GM12878 (cell line): Measurements from ENCODE around the gene ANKRD44.

Experiments
- BMI1 ChIP-seq: fragments of 450-650 bp; IDR thresholded peaks from 2 replicates; pipeline ENCODE4 v1.6.1; 2016; ENCODE audit warnings: mild to moderate bottlenecking, moderate library complexity, borderline replicate concordance
- CHD2 ChIP-seq: IDR thresholded peaks from 2 replicates; pipeline ENCODE4 v1.6.1; 2011; ENCODE audit warnings: low read depth, low read length, improper control_type of control experiment, borderline replicate concordance
- DPF2 ChIP-seq: fragments of 450-650 bp; IDR thresholded peaks from 2 replicates; pipeline ENCODE4 v1.6.1; 2017; ENCODE audit warnings: mild to moderate bottlenecking
- ETV6 ChIP-seq, 2 experiments: fragments of 450-650 bp in 1 of 2; IDR thresholded peaks in 1 of 2; conservative IDR thresholded peaks in 1 of 2; 2 replicates each; pipeline ENCODE4 v1.6.1; 2014; ENCODE audit warnings: antibody characterized with exemption in 1 of 2, borderline replicate concordance in 1 of 2, low read depth in 1 of 2, mild to moderate bottlenecking in 1 of 2, moderate library complexity in 1 of 2
- POLR2A ChIP-seq: IDR thresholded peaks from 2 replicates; pipeline ENCODE4 v1.6.1; 2011; ENCODE audit warnings: low read depth, mild to moderate bottlenecking, low read length
- STAT1 ChIP-seq: fragments of 450-650 bp; conservative IDR thresholded peaks from 2 replicates; pipeline ENCODE4 v1.6.1; 2014; ENCODE audit warnings: antibody characterized with exemption, mild to moderate bottlenecking
- SUZ12 ChIP-seq: fragments of 200-600 bp; sonication (generic); IDR thresholded peaks from one replicate; pipeline ENCODE4 v1.6.1; 2018; ENCODE audit warnings: antibody characterized with exemption, mild to moderate bottlenecking; ENCODE audit not compliant: unreplicated experiment
- TAF1 ChIP-seq: IDR thresholded peaks from 2 replicates; pipeline ENCODE4 v1.6.1; 2011; ENCODE audit warnings: mild to moderate bottlenecking, low read depth, low read length, borderline replicate concordance
- USF2 ChIP-seq: IDR thresholded peaks from 2 replicates; pipeline ENCODE4 v1.6.1; 2011; ENCODE audit warnings: low read depth, low read length, improper control_type of control experiment, borderline replicate concordance

GRCh38 chr2:197090742-197091367 lies 219.7 kb downstream of the ANKRD44 start:
- no peak for TF ChIP-seq SUZ12
- no peak for TF ChIP-seq BMI1
- no peak for TF ChIP-seq USF2
- TF ChIP-seq STAT1, result no peak
- no peak for TF ChIP-seq POLR2A
- no peak for TF ChIP-seq CHD2
- TF ChIP-seq TAF1, result no peak
- no peak for TF ChIP-seq DPF2
- no peak for TF ChIP-seq ETV6 (conservative IDR thresholded peaks at IDR 0.05 in 1 of 2, IDR thresholded peaks at IDR 0.05 in 1 of 2; ENCODE audit: borderline replicate concordance in 1 of 2, low read depth in 1 of 2)
